ENCODE measurements around the gene RAB40C.

DNA sequence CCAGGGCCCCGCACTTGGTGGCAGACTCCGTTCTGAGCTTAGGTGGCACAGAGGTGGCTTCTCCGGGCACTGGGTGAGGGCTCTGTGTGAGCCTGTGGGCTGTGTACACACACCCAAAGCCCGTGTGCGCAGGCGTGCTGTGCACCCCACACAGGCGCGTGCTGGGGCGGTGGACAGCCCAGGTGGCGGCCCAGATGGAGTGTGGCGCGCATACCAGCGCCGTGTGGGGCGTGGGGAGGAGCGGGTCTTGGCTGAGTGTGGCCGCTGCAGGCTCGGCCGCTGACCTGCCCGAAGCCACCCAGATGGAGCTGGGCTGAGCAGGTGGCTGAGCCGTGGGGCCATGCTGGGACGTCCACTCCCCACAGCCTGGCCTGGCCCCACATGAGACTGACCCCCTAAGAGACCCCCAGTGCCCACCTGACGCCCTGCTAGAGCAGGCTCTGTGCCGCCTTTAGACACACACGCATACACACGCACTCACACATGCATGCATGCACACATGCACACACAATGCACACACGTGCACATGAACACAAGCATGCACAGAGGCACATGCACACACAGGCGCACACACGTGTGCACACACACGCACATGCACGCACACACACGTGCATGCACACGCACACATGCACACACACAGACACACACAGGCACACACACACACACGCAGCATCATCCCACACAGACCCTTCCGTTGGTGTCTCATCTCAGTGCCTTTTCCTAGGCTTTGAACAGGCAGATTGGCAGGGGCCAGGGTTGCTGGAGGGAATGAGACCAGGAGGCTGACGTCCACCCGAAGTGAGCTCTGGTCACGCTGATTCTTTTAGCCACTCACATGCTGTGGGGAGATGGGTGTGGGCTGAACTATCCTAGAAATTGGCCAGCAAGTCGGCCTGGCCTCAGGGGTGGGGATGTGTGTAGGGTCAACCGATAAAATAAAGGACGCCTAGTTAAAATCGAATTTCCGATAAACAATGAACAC lies 27.6 kb upstream of the RAB40C start:
- TF ChIP-seq POLR2AphosphoS5 (IDR thresholded peaks at IDR 0.05; ENCODE audit: low read depth, low read length) (no peak), TAF1 (IDR thresholded peaks at IDR 0.05; ENCODE audit: borderline replicate concordance, insufficient read depth, low read length) (no peak)
- TF ChIP-seq, protein P1, sequence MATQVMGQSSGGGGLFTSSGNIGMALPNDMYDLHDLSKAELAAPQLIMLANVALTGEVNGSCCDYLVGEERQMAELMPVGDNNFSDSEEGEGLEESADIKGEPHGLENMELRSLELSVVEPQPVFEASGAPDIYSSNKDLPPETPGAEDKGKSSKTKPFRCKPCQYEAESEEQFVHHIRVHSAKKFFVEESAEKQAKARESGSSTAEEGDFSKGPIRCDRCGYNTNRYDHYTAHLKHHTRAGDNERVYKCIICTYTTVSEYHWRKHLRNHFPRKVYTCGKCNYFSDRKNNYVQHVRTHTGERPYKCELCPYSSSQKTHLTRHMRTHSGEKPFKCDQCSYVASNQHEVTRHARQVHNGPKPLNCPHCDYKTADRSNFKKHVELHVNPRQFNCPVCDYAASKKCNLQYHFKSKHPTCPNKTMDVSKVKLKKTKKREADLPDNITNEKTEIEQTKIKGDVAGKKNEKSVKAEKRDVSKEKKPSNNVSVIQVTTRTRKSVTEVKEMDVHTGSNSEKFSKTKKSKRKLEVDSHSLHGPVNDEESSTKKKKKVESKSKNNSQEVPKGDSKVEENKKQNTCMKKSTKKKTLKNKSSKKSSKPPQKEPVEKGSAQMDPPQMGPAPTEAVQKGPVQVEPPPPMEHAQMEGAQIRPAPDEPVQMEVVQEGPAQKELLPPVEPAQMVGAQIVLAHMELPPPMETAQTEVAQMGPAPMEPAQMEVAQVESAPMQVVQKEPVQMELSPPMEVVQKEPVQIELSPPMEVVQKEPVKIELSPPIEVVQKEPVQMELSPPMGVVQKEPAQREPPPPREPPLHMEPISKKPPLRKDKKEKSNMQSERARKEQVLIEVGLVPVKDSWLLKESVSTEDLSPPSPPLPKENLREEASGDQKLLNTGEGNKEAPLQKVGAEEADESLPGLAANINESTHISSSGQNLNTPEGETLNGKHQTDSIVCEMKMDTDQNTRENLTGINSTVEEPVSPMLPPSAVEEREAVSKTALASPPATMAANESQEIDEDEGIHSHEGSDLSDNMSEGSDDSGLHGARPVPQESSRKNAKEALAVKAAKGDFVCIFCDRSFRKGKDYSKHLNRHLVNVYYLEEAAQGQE (IDR thresholded peaks at IDR 0.05; ENCODE audit: insufficient read depth in 1 of 2, low read depth in 2 of 2, low read length in 2 of 2), result no peak
